Testis (tissue), 2 donors: Measurements from ENCODE around the gene TMEM119.

Source experiments
- CTCF ChIP-seq, 3 experiments: fragments of 450-650 bp in 2 of 3; fragments of 200-600 bp in 1 of 3; sonication (generic) in 1 of 3; IDR thresholded peaks; one replicate each; pipeline ENCODE4 v1.5.1; 2016 to 2019; ENCODE audit warnings: antibody characterized with exemption in 3 of 3, mild to moderate bottlenecking in 2 of 3, moderate library complexity in 1 of 3
- POLR2A ChIP-seq: fragments of 450-650 bp; IDR thresholded peaks from one replicate; pipeline ENCODE4 v1.6.1; 2017; ENCODE audit warnings: antibody characterized with exemption, mild to moderate bottlenecking, moderate library complexity

- TF ChIP-seq CTCF (IDR thresholded peaks at IDR 0.05) (no peak), POLR2A (no peak)
Measured at GRCh38 chr12:108635997-108636808, 38.3 kb upstream of the TMEM119 start.
